ENCODE measurements around the gene CTNNA2.
A peak's percentile ranks its signal among the peaks of the same experiment; 100 is the strongest.

The CTNNA2 gene

GRCh38 chr2:80257450-80257849 lies 744.6 kb downstream of the CTNNA2 start:
- TF ChIP-seq GATA2 (IDR thresholded peaks at IDR 0.05; ENCODE audit: low read depth, low read length), result no peak

- TF ChIP-seq GATA2 (IDR thresholded peaks at IDR 0.05; ENCODE audit: low read depth, low read length) (peak; percentile 89), GATA3 (IDR thresholded peaks at IDR 0.05; ENCODE audit: low read depth, low read length) (peak; percentile 57)
Measured at GRCh38 chr2:80258341-80258740, 745.5 kb downstream of the CTNNA2 start.

- TF ChIP-seq GATA2 (IDR thresholded peaks at IDR 0.05; ENCODE audit: low read depth, low read length), result no peak
- TF ChIP-seq GATA3 (IDR thresholded peaks at IDR 0.05; ENCODE audit: low read depth, low read length), result no peak
Measured at GRCh38 chr2:80258793-80259192, 745.9 kb downstream of the CTNNA2 start.

GRCh38 chr2:80259292-80259691 lies 746.4 kb downstream of the CTNNA2 start:
- TF ChIP-seq GATA3 (IDR thresholded peaks at IDR 0.05; ENCODE audit: low read depth, low read length) (no peak), GATA2 (IDR thresholded peaks at IDR 0.05; ENCODE audit: low read depth, low read length) (no peak)

GRCh38 chr2:80266231-80266630 lies 753.4 kb downstream of the CTNNA2 start:
- TF ChIP-seq GATA2 (IDR thresholded peaks at IDR 0.05; ENCODE audit: low read depth, low read length), result no peak
- TF ChIP-seq GATA3 (IDR thresholded peaks at IDR 0.05; ENCODE audit: low read depth, low read length), result no peak

GRCh38 chr2:80269806-80270205 lies 757.0 kb downstream of the CTNNA2 start:
- no peak for TF ChIP-seq GATA3 (IDR thresholded peaks at IDR 0.05; ENCODE audit: low read depth, low read length)
- no peak for TF ChIP-seq GATA2 (IDR thresholded peaks at IDR 0.05; ENCODE audit: low read depth, low read length)

- TF ChIP-seq GATA3 (IDR thresholded peaks at IDR 0.05; ENCODE audit: low read depth, low read length), result no peak
- no peak for TF ChIP-seq GATA2 (IDR thresholded peaks at IDR 0.05; ENCODE audit: low read depth, low read length)
Measured at GRCh38 chr2:80280598-80280997, 767.7 kb downstream of the CTNNA2 start.

GRCh38 chr2:80281049-80281448 lies 768.2 kb downstream of the CTNNA2 start:
- no peak for TF ChIP-seq GATA2 (IDR thresholded peaks at IDR 0.05; ENCODE audit: low read depth, low read length)
- no peak for TF ChIP-seq GATA3 (IDR thresholded peaks at IDR 0.05; ENCODE audit: low read depth, low read length)

- no peak for TF ChIP-seq GATA3 (IDR thresholded peaks at IDR 0.05; ENCODE audit: low read depth, low read length)
- TF ChIP-seq GATA2 (IDR thresholded peaks at IDR 0.05; ENCODE audit: low read depth, low read length), result no peak
Measured at GRCh38 chr2:80288576-80288975, 775.7 kb downstream of the CTNNA2 start.

- no peak for TF ChIP-seq GATA2 (IDR thresholded peaks at IDR 0.05; ENCODE audit: low read depth, low read length)
- no peak for TF ChIP-seq GATA3 (IDR thresholded peaks at IDR 0.05; ENCODE audit: low read depth, low read length)
Measured at GRCh38 chr2:80291656-80292055, 778.8 kb downstream of the CTNNA2 start.

GRCh38 chr2:80292474-80292873 lies 779.6 kb downstream of the CTNNA2 start:
- TF ChIP-seq GATA3 (IDR thresholded peaks at IDR 0.05; ENCODE audit: low read depth, low read length), result no peak
- no peak for TF ChIP-seq GATA2 (IDR thresholded peaks at IDR 0.05; ENCODE audit: low read depth, low read length)

GRCh38 chr2:80293039-80293438 lies 780.2 kb downstream of the CTNNA2 start:
- no peak for TF ChIP-seq GATA3 (IDR thresholded peaks at IDR 0.05; ENCODE audit: low read depth, low read length)
- TF ChIP-seq GATA2 (IDR thresholded peaks at IDR 0.05; ENCODE audit: low read depth, low read length), result no peak

- TF ChIP-seq GATA2 (IDR thresholded peaks at IDR 0.05; ENCODE audit: low read depth, low read length), result no peak
- TF ChIP-seq GATA3 (IDR thresholded peaks at IDR 0.05; ENCODE audit: low read depth, low read length), result no peak
Measured at GRCh38 chr2:80298954-80299353, 786.1 kb downstream of the CTNNA2 start.

GRCh38 chr2:80299661-80300060 lies 786.8 kb downstream of the CTNNA2 start:
- TF ChIP-seq GATA2 (IDR thresholded peaks at IDR 0.05; ENCODE audit: low read depth, low read length) (no peak), GATA3 (IDR thresholded peaks at IDR 0.05; ENCODE audit: low read depth, low read length) (no peak)

- TF ChIP-seq GATA3 (IDR thresholded peaks at IDR 0.05; ENCODE audit: low read depth, low read length) (no peak), GATA2 (IDR thresholded peaks at IDR 0.05; ENCODE audit: low read depth, low read length) (no peak)
Measured at GRCh38 chr2:80300346-80300745, 787.5 kb downstream of the CTNNA2 start.

GRCh38 chr2:80300954-80301353 lies 788.1 kb downstream of the CTNNA2 start:
- TF ChIP-seq GATA2 (IDR thresholded peaks at IDR 0.05; ENCODE audit: low read depth, low read length) (no peak), GATA3 (IDR thresholded peaks at IDR 0.05; ENCODE audit: low read depth, low read length) (no peak)

Measured in SH-SY5Y (cell line).